ENCODE results near the gene AMN.

DNA sequence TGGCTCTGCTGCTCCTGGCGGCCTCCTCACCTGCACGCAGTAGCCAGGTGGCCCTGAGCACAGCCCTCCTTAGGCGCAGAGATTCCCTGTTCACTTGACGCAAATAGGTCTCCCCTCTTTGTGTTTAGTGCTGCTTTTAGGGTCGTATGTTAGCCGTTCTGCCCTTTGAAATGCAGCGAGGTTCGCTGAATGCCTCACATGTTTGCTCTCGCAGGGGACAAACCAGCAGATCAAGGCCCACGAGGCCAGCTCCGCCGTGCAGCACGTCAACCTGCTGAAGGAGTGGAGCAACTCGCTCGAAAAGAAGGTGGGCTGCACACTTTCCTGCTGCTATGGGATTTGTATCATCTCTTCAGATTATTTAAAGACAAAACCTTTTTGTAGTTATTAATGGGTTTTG is 31.4 kb upstream of the AMN start:
- TF ChIP-seq NBN (IDR thresholded peaks at IDR 0.05; ENCODE audit: low read depth) (no peak), POLR2A (conservative IDR thresholded peaks at IDR 0.05) (no peak), NFYB (IDR thresholded peaks at IDR 0.05; ENCODE audit: extremely low read depth, insufficient read length) (no peak), REST (IDR thresholded peaks at IDR 0.05; ENCODE audit: borderline replicate concordance) (no peak), REST (CRISPR knock-in tag; IDR thresholded peaks at IDR 0.05; ENCODE audit: low read depth) (no peak), SP1 (CRISPR knock-in tag; IDR thresholded peaks at IDR 0.05) (no peak), TEAD2 (tag; IDR thresholded peaks at IDR 0.05) (no peak), POLR2AphosphoS5 (IDR thresholded peaks at IDR 0.05; ENCODE audit: control insufficient read depth, insufficient read depth, low read depth, low read length) (no peak), NR2F6 (CRISPR knock-in tag; IDR thresholded peaks at IDR 0.05) (no peak), CTCF (IDR thresholded peaks at IDR 0.05 in 2 of 3, conservative IDR thresholded peaks at IDR 0.05 in 1 of 3; ENCODE audit: insufficient read depth in 2 of 3, low read depth in 1 of 3, low read length in 3 of 3) (no peak)
- TF ChIP-seq, protein P1, sequence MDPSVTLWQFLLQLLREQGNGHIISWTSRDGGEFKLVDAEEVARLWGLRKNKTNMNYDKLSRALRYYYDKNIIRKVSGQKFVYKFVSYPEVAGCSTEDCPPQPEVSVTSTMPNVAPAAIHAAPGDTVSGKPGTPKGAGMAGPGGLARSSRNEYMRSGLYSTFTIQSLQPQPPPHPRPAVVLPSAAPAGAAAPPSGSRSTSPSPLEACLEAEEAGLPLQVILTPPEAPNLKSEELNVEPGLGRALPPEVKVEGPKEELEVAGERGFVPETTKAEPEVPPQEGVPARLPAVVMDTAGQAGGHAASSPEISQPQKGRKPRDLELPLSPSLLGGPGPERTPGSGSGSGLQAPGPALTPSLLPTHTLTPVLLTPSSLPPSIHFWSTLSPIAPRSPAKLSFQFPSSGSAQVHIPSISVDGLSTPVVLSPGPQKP (CRISPR knock-in tag; IDR thresholded peaks at IDR 0.05): no peak
